Cerebellar cortex (tissue), 1 donor: Measurements from ENCODE around the gene DHX35.

Source experiments
- DNase-seq: peaks from one replicate; pipeline ENCODE4 v3.0.0-alpha.2; 2015; ENCODE audit warnings: low spot score

The DHX35 gene

DNA sequence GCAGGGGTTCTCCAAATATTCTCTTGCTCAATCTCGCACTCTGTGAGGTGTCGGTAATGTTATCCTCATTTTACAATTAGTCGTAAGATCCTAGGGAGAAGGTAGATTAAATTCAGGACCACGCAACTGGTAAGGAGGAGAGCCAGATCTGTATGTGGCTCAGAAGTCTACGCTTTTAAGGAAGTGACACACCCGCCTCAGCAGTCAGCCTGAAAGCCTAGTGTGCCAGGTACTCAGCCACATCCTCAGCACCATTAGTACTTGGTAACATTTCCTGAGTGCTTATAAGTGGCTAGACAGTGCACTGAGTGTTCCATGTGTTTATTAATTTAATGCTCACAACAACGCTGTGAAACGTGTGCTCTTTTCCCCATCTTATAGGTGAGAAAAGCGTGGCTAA, 63.7 kb downstream of the DHX35 start:
- no peak for DNase-seq

GRCh38 chr20:39029364-39029763, 67.2 kb downstream of the DHX35 start:
- no peak for DNase-seq

DNA sequence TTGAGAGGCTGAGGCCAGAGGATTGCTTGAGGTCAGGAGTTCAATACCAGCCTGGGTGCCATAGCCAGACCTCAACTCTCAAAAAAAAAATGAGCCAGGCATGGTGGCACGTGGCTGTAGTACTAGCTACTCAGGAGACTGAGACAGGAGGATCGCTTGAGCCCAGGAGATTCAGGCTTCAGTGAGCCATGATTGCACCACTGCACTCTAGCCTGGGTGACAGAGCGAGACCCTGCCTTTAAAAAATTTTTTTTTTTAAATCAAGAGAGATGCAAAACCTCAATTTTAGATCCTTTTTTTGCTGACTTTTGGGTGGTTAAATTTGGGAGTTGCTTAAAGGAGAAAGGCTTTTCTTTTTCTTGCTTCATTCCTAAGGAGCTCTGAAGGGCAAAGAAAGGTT, 70.9 kb downstream of the DHX35 start:
- no peak for DNase-seq

DNA sequence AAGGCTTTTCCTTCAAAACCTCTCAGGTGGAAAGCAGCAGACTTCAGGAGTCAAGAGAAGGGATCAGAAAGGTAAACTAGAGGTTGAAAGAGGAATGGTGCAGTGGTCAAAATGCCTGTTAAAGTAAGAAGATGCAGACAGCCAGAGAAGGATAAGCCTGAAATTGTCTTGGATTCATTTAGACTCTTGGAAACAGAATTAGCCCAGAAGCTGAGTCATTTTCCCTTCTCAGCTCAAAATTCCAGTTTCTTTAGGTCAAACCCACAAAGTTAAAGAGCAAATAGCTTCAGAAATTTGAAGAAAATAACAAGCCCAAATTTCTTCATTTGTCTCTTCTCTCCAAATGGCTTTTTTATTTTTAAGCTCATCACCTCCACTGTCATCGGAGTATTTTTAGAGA, 73.9 kb downstream of the DHX35 start:
- no peak for DNase-seq

GRCh38 chr20:39036851-39037250, 74.7 kb downstream of the DHX35 start:
- DNase-seq = no peak

- no peak for DNase-seq
Measured at GRCh38 chr20:39038047-39038446, 75.9 kb downstream of the DHX35 start.

GRCh38 chr20:39038495-39038894, 76.4 kb downstream of the DHX35 start:
- no peak for DNase-seq

GRCh38 chr20:39039261-39039660, 77.1 kb downstream of the DHX35 start:
- no peak for DNase-seq

DNA sequence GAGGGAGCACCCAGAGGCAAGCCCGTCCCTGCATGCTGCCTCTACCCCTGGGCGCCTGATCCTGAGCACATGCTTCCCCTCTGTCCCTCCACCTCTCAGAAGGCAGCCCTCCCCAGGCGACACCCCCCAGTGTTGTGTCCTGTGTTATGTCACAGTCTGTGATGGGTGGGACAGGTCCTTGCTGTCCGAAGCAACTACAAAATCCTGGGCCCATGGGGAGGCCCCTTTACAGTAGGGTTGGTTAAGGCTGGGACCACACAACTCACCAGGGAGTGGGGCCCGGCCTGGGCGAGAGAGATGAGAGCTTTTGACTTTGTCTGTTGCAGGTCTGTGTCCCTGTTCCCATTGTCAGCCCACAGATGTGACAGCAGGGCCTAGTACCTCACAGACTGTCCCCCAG, 78.0 kb downstream of the DHX35 start:
- DNase-seq = no peak

DNA sequence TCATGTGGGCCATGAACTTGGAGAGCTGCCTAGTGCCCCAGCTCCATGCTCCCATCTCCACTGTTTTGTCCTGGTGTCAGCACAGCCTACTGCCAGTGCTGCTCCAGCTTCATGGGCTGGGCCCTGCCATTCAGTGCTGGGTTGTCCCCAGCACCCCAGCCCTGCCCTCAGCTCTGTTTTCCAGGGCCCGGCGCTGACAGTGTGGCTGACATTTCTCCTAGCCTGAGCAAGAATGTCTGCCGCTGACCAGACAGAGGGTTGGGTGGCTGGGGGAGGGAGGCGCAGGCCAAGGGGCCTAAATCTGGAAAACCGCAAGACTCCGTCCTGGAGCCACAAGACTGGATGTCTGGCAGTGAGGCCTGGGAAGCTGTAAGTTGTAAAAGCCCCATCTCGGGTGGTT, 78.9 kb downstream of the DHX35 start:
- no peak for DNase-seq

DNA sequence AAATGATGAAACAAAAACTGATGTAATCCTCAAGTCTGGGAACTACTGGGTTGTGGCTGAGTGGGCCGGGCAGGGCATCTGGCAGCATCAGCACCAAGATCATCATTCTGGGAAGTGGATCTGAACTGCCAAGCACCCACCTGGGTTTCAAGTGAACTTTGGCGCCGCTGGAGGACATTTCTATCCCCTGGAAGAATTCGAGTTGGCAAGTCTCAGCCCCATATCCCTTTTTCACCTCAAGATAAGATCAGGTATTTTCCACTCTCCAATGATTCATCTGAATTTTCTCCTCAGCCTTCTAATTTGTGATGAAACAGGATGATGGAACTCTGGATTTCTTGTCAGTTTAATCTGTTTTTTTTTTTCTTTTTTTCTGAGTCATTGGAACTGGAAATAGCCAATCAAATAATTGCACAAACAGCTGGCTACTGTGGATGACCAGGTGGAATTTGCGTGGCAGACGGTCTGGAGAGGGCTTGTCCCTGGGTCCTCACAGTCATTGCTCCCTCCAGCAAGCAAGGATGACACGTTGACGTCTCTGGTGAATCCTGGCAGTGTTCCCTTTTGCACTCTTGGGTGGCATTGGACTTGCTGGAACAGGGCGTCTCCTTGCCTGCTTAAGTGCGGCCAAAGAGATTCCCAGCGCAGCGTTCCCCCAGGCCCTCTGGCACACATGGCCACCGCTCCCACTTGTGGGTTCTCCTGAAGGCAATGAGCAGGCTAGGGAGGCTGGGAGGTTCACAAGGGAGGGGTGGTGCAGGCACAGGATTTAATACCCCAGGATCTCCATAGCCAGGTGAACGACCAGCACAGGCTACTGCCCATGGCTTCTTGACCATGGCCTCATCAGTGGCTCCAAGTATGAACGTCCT, 80.4 kb downstream of the DHX35 start:
- no peak for DNase-seq

- no peak for DNase-seq
Measured at GRCh38 chr20:39044501-39044900, 82.4 kb downstream of the DHX35 start.

DNA sequence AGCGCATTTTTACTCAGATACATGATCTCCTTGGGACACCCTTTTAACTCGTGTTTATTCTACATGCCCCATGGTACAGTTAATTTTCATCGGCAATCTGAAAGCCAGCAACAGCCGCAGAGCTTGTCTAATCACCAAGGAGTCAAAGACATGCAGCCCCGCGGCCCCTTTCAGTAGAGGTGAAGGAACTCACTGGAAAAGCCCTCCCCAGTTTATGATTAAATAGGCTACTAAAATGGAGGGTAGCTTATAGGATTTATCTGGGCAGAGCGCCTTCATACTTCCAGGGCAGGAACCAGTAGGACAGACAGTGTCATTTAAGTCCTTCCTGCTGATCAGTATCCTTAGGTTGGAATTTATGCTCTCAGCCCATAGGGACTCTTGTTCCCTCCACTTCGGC, 83.5 kb downstream of the DHX35 start:
- no peak for DNase-seq

DNA sequence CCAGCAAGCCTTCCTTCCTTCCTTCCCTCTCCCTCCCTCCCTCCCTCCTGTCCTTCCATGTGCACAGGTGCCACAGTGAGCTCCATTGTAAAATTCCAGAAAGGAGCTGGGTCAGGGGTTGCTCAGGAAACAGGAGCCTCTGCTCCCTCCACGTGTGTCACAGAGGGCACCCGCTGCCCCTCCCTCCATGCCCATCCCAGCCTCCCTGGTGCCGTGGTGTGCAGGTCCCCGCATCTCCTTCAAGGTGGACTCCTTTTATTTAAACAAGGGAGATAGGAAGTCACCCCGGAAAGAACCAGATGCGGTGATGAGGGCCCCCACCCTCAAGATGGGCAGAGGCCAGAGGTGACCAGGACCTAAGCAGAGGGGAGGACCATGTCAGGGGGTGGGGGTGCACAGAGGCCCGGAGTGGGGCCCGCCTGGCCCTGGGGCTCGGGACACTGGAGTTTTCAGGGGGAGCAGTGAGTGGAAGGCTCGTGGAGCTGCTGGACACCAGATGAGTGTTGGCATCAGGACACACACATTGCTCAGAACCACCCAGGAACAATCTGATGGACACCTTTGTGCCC, 85.4 kb downstream of the DHX35 start:
- no peak for DNase-seq

- DNase-seq = peak; percentile 78
Measured at GRCh38 chr20:39048000-39048696, 86.0 kb downstream of the DHX35 start.

DNA sequence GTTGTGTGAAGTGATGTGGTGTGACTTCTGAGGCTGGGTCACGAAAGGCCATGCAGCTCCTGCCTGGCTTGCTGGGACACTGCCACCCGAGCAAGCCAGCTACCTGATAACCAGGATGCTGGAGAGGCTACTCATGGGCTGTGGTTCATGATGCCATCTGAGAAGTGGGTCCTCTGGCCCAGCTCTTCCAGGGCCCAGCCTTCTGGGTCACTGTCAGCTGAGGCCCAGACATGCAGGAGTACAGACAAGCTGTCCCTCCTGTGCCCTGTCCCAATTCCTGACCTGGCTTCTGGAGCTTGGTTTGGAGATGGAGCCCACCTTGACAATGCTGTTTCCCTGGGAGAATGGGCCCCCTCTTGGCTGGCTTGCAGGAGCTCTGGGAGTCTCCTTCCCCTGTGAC, 87.0 kb downstream of the DHX35 start:
- DNase-seq = no peak

DNA sequence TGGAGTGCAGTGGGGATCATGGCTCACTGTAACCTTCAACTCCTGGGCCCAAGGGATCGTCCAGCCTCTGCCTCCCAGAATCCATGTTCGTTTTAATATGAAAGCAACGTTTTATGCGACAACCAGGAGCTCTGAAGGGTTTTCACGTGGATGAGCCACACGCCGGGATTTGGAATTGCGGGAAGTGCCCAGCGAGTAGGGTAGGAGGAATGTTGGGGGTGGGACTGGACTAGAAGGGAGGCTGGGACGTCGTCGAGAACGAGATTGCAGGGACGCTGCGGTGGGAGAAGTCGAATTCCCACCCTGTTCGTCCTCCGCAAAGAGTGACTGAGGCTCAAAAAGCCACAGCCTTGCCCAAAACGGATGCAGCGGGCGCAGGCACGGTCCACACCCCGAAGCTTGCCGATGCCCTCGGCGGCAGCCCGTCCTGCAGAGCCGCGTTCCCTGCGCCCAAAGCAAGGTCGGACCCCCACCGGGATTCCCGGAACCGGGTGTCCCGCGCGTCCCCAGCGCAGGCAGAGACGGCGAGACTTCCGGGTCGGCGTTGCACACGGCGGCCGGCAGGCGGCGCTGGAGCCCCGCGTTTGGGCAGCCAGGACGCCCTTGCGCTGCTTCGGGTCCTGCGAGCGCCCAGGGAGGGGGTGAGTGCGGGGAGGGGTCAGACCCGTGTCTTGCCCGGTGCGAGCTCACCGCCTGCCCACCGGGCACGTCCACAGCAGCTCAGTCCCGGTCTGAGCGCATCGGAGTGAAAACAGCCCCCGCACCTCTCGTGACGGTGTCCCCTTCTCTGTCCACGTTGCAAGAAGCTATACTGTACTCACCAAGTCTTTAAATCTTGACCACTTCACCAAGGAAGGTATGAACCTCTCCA, 87.8 kb downstream of the DHX35 start:
- DNase-seq = peak; percentile 59

GRCh38 chr20:39050555-39050902, 88.4 kb downstream of the DHX35 start:
- DNase-seq = no peak

DNA sequence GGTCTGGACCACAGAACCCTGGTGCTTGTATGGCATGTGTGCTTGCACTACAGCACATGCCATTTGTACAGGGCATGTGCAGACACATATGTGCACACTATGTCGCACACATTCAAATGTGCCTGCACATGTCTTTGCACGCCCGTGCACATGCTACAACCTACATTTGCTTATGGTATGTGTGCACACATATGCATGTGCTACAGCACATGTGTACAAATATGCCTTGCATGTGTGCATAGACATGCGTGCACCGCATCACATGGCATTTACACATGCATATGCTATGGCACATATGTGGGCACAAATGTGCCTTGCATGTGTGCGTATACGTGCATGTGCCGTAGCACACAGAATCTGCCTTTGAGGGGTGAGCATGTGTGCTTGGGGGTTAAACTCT, 90.5 kb downstream of the DHX35 start:
- no peak for DNase-seq

DNA sequence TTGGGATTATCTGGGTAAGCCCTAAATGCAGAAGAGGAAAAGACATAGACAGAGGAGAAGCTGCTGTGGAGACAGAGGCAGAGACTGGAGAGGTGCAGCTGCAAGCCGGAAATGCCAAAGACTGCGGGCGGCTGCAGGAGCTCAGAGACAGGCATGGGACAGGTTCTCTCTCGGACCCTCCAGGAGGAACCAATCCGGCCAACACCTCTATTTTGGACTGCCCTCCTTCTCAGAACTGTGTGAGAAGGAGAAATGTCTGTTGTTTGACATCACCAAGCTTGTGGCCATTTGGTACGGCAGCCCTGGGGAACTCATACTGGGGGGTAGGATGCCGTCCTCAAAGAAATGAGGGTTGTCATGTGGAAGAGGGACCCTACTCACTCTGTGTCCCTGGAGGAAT, 95.0 kb downstream of the DHX35 start:
- no peak for DNase-seq

- peak; percentile 16 for DNase-seq
Measured at GRCh38 chr20:39057911-39058310, 95.8 kb downstream of the DHX35 start.

GRCh38 chr20:39059036-39059435, 96.9 kb downstream of the DHX35 start:
- DNase-seq = no peak
